ENCODE results near the gene ZNF497.
A peak's percentile ranks its signal among the peaks of the same experiment; 100 is the strongest.

The ZNF497 gene

GRCh38 chr19:58362272-58362994 lies at the start of gene ZNF497:
Gene ZNF497, minus strand, starts transcription at chr19:58362751. Its CDS starts 5,116 bp downstream, at chr19:58357635.
- Histone ChIP-seq H3K36me3 (ENCODE audit: low read length) (no peaks in the 10 kb centered on the region), H3K9me2 (replicated peaks; ENCODE audit: insufficient read depth, low read length) (no peaks in the 10 kb centered on the region), H3K4me3 (ENCODE audit: insufficient read depth, low read length, poor library complexity, severe bottlenecking) (peak within 1 kb of the TSS; percentile 69), H3K27ac (ENCODE audit: low read depth, low read length) (peak within 1 kb of the TSS; percentile 50), H3K27me3 (ENCODE audit: low read length) (no peaks in the 10 kb centered on the region), H3K79me2 (ENCODE audit: insufficient read depth, low read length) (no peaks in the 10 kb centered on the region), H3K4me2 (ENCODE audit: low read depth, low read length, poor library complexity, severe bottlenecking) (peak within 1 kb of the TSS; percentile 75), H3K9me3 (ENCODE audit: insufficient read depth, low read length) (no peaks in the 10 kb centered on the region), H3K9ac (ENCODE audit: low read length) (peak within 1 kb of the TSS; percentile 80), H4K20me1 (ENCODE audit: low read depth, low read length) (no peaks in the 10 kb centered on the region), H3F3A (ENCODE audit: insufficient read depth) (0 out of 2 replicates have a peak, but pooled peaks cover 8% of the 10 kb centered on the region), H2AFZ (ENCODE audit: low read depth, low read length, severe bottlenecking) (peak within 1 kb of the TSS; percentile 52)
- TF ChIP-seq EZH2phosphoT487 (conservative IDR thresholded peaks at IDR 0.05; ENCODE audit: low read length): no peak
- TF ChIP-seq, protein P1, sequence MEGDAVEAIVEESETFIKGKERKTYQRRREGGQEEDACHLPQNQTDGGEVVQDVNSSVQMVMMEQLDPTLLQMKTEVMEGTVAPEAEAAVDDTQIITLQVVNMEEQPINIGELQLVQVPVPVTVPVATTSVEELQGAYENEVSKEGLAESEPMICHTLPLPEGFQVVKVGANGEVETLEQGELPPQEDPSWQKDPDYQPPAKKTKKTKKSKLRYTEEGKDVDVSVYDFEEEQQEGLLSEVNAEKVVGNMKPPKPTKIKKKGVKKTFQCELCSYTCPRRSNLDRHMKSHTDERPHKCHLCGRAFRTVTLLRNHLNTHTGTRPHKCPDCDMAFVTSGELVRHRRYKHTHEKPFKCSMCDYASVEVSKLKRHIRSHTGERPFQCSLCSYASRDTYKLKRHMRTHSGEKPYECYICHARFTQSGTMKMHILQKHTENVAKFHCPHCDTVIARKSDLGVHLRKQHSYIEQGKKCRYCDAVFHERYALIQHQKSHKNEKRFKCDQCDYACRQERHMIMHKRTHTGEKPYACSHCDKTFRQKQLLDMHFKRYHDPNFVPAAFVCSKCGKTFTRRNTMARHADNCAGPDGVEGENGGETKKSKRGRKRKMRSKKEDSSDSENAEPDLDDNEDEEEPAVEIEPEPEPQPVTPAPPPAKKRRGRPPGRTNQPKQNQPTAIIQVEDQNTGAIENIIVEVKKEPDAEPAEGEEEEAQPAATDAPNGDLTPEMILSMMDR (IDR thresholded peaks at IDR 0.05; ENCODE audit: insufficient read depth, low read length, poor library complexity, severe bottlenecking): no peak

GRCh38 chr19:58409010-58409790 lies 46.6 kb upstream of the ZNF497 start:
- Histone ChIP-seq H4K20me1 (ENCODE audit: low read depth, low read length) (no peaks in the 10 kb centered on the region), H3K9me3 (ENCODE audit: insufficient read depth, low read length) (no peaks in the 10 kb centered on the region), H3K4me2 (ENCODE audit: low read depth, low read length, poor library complexity, severe bottlenecking) (peak overlapping the region; percentile 73), H3K27me3 (ENCODE audit: low read length) (no peaks in the 10 kb centered on the region), H2AFZ (ENCODE audit: low read depth, low read length, severe bottlenecking) (peak overlapping the region; percentile 85), H3K9me2 (replicated peaks; ENCODE audit: insufficient read depth, low read length) (no peaks in the 10 kb centered on the region), H3K9ac (ENCODE audit: low read length) (peak overlapping the region; percentile 72), H3K79me2 (ENCODE audit: insufficient read depth, low read length) (no peaks in the 10 kb centered on the region), H3K36me3 (ENCODE audit: low read length) (no peaks in the 10 kb centered on the region), H3K27ac (ENCODE audit: low read depth, low read length) (no peak overlapping the region), H3F3A (ENCODE audit: insufficient read depth) (peaks cover 8% of the 10 kb centered on the region; the same call in 1 of the 2 replicates), H3K4me3 (ENCODE audit: insufficient read depth, low read length, poor library complexity, severe bottlenecking) (peak overlapping the region; percentile 67)
- TF ChIP-seq, protein P1 (IDR thresholded peaks at IDR 0.05; ENCODE audit: insufficient read depth, low read length, poor library complexity, severe bottlenecking): no peak
- TF ChIP-seq EZH2phosphoT487 (conservative IDR thresholded peaks at IDR 0.05; ENCODE audit: low read length): no peak

- peak within 1 kb of the TSS; percentile 85 for H2AFZ ChIP-seq (ENCODE audit: low read depth, low read length, severe bottlenecking)
- H3K79me2 ChIP-seq (ENCODE audit: insufficient read depth, low read length): no peaks in the 10 kb centered on the region
- peaks cover 8% of the 10 kb centered on the region; the same call in 1 of the 2 replicates for H3F3A ChIP-seq (ENCODE audit: insufficient read depth)
- no peaks in the 10 kb centered on the region for H3K9me2 ChIP-seq (replicated peaks; ENCODE audit: insufficient read depth, low read length)
- H3K36me3 ChIP-seq (ENCODE audit: low read length): no peaks in the 10 kb centered on the region
- no peak for TF ChIP-seq EZH2phosphoT487 (conservative IDR thresholded peaks at IDR 0.05; ENCODE audit: low read length)
- TF ChIP-seq, protein P1 (IDR thresholded peaks at IDR 0.05; ENCODE audit: insufficient read depth, low read length, poor library complexity, severe bottlenecking): no peak
- H3K9ac ChIP-seq (ENCODE audit: low read length): peak within 1 kb of the TSS; percentile 72
- H3K27me3 ChIP-seq (ENCODE audit: low read length): no peaks in the 10 kb centered on the region
- no peaks in the 10 kb centered on the region for H3K9me3 ChIP-seq (ENCODE audit: insufficient read depth, low read length)
- peak within 1 kb of the TSS; percentile 73 for H3K4me2 ChIP-seq (ENCODE audit: low read depth, low read length, poor library complexity, severe bottlenecking)
- peak within 1 kb of the TSS; percentile 67 for H3K4me3 ChIP-seq (ENCODE audit: insufficient read depth, low read length, poor library complexity, severe bottlenecking)
- no peaks in the 10 kb centered on the region for H4K20me1 ChIP-seq (ENCODE audit: low read depth, low read length)
- peak within 1 kb of the TSS; percentile 51 for H3K27ac ChIP-seq (ENCODE audit: low read depth, low read length)
These were observed 45.8 kb upstream of the ZNF497 start, which contains the start of gene ZNF584 for GRCh38 chr19:58408152-58409009. Gene ZNF584, plus strand, starts transcription at chr19:58408649. Its CDS starts 499 bp downstream, at chr19:58409148.

Measured in SU-DHL-6 (cell line).